Common myeloid progenitor, CD34-positive (primary cell): ENCODE measurements around the gene VLDLR.

Source experiments
- CTCF ChIA-PET: fragments of 350-600 bp; sonication (Branson Sonifier 250); formaldehyde crosslinking; loops from one replicate; lab custom pipeline; 2021; ENCODE audit warnings: antibody characterized with exemption; lab: Charles Lee
- POLR2A ChIA-PET: fragments of 350-600 bp; sonication (Branson Sonifier 250); formaldehyde crosslinking; loops from one replicate; lab custom pipeline; 2021; ENCODE audit warnings: antibody characterized with exemption; lab: Charles Lee
- DNase-seq, 3 donors: peaks; one replicate each; pipeline versions ENCODE4 v3.0.0 to v3.0.0-alpha.2; 2013
- H3K27ac ChIP-seq, 2 experiments: 1 replicate in 1 of 2; 2 replicates in 1 of 2; pipeline ENCODE4 v1.7.0; 2013; ENCODE audit warnings: inconsistent platforms in 2 of 2, low read length in 2 of 2, mild to moderate bottlenecking in 2 of 2, low read depth in 1 of 2, moderate library complexity in 1 of 2; ENCODE audit not compliant: severe bottlenecking in 2 of 2, insufficient read depth in 1 of 2, poor library complexity in 1 of 2
- H3K27me3 ChIP-seq, 5 experiments: replicated peaks in 2 of 5; 1 replicate in 3 of 5; 2 replicates in 2 of 5; pipeline versions ENCODE4 v1.6.1 to v1.7.0; 2013; ENCODE audit warnings: low read length in 4 of 5, mild to moderate bottlenecking in 2 of 5, moderate library complexity in 2 of 5, inconsistent platforms in 1 of 5; ENCODE audit not compliant: insufficient read depth in 5 of 5, control insufficient read depth in 4 of 5
- H3K36me3 ChIP-seq, 4 experiments: 1 replicate in 2 of 4; 2 replicates in 2 of 4; pipeline versions ENCODE4 v1.6.1 to v1.7.0; 2013; ENCODE audit warnings: low read length in 3 of 4, control low read depth in 1 of 4, mild to moderate bottlenecking in 1 of 4; ENCODE audit not compliant: control insufficient read depth in 4 of 4, insufficient read depth in 4 of 4
- H3K4me1 ChIP-seq, 4 experiments: 1 replicate in 3 of 4; 2 replicates in 1 of 4; pipeline versions ENCODE4 v1.6.1 to v1.7.1; 2013; ENCODE audit warnings: low read length in 3 of 4, mild to moderate bottlenecking in 3 of 4, control low read depth in 1 of 4, inconsistent platforms in 1 of 4, moderate library complexity in 1 of 4; ENCODE audit not compliant: control insufficient read depth in 4 of 4, insufficient read depth in 4 of 4; ENCODE audit errors: control extremely low read depth in 1 of 4
- H3K4me3 ChIP-seq, 7 experiments: 1 replicate in 4 of 7; 2 replicates in 3 of 7; pipeline versions ENCODE4 v1.5.1 to v1.7.0; 2013; ENCODE audit warnings: mild to moderate bottlenecking in 7 of 7, low read length in 6 of 7, moderate library complexity in 6 of 7, inconsistent platforms in 2 of 7, low read depth in 2 of 7, control low read depth in 1 of 7; ENCODE audit not compliant: insufficient read depth in 4 of 7, control insufficient read depth in 1 of 7; ENCODE audit errors: extremely low read depth in 1 of 7
- H3K9me3 ChIP-seq, 5 experiments: 1 replicate in 4 of 5; 2 replicates in 1 of 5; pipeline versions ENCODE4 v1.6.1 to v1.7.1; 2013; ENCODE audit warnings: low read length in 4 of 5, mild to moderate bottlenecking in 2 of 5, inconsistent platforms in 1 of 5, low read depth in 1 of 5, moderate library complexity in 1 of 5; ENCODE audit not compliant: control insufficient read depth in 4 of 5, insufficient read depth in 2 of 5; ENCODE audit errors: control extremely low read depth in 1 of 5
- WGBS: methylation state at CpG from one replicate; pipeline ENCODE4 v1.1.5; 2013; ENCODE audit not compliant: insufficient coverage; 5-methylcytosine and 5-hydroxymethylcytosine counted together

The VLDLR gene

GRCh38 chr9:2597483-2597882 lies 24.1 kb upstream of the VLDLR start:
- H3K27me3 ChIP-seq: peaks cover 0 to 6% (median 0%) of the 10 kb centered on the region in 5 experiments
- H3K27ac ChIP-seq: no peak overlapping the region
- no peaks in the 10 kb centered on the region for H3K36me3 ChIP-seq
- POLR2A ChIA-PET: no interaction called here
- no peaks in the 10 kb centered on the region for H3K4me1 ChIP-seq
- 100% methylated on average over 1 of the region's 1 CpG for WGBS
- peaks cover 0 to 5% (median 0%) of the 10 kb centered on the region in 5 experiments for H3K9me3 ChIP-seq
- H3K4me3 ChIP-seq: no peak overlapping the region
- DNase-seq: no peak
- CTCF ChIA-PET: no interaction called here

DNA sequence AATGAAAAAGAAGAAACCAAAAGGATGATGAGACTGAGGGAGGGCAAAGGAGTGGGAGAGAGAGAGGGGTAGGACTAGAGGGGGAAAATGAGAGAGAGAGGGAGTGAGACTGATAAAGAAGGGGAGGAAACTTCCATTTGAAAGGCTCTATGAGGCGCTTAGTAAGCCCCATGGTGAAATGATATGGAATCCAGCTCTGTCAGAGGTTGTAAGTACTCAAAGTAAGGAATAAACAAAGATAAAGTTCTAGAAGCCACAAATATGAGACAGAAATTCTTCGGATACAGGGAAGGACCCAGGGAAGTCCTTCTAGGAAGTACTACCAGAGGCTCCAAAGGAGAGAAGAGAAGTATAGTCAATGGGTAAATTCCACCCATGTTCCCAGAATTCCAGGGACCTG lies 21.7 kb upstream of the VLDLR start:
- H3K9me3 ChIP-seq: no peaks in the 10 kb centered on the region
- ChIA-PET POLR2A (no interaction called here), CTCF (no interaction called here)
- peaks cover 0 to 6% (median 0%) of the 10 kb centered on the region in 5 experiments for H3K27me3 ChIP-seq
- no peaks in the 10 kb centered on the region for H3K36me3 ChIP-seq
- H3K4me1 ChIP-seq: no peaks in the 10 kb centered on the region
- no peak for DNase-seq
- H3K27ac ChIP-seq: no peak overlapping the region
- H3K4me3 ChIP-seq: no peak overlapping the region
- 75% methylated on average over 2 of the region's 2 CpGs for WGBS

GRCh38 chr9:2600307-2600706 lies 21.3 kb upstream of the VLDLR start:
- Histone ChIP-seq H3K9me3 (no peaks in the 10 kb centered on the region), H3K36me3 (no peaks in the 10 kb centered on the region), H3K4me1 (no peaks in the 10 kb centered on the region), H3K27ac (no peak overlapping the region), H3K27me3 (peaks cover 0 to 6% (median 0%) of the 10 kb centered on the region in 5 experiments), H3K4me3 (no peak overlapping the region)
- ChIA-PET CTCF (no interaction called here), POLR2A (no interaction called here)
- no peak for DNase-seq
- no CpG with 5 or more reads among the region's 2 CpGs for WGBS

DNA sequence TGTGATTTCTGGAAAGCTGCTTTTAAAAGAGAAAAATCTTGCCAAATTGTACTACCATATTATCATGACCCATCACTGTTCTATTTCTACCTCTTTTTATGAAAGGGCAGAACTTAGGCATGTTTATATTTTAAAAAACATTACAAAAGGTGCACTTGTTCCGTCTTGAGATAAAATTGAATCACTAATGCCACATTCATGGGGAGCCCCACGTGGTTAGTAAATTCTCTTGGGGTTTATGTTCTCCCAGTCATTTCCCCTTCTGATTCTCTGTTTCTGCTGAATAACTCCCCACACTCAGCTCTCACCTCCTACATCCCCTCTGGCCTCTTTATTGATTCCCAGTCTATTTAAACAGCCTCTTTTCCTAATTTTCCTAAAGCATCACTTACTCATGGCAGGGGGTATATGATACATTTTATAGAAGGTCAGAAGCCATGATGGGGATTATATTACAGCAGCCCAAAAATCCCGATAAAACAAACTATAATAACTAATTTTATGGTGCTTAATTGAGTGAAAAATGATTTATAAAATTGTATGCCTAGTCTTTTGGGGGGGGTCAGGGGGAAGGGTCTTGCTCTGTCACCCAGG lies 19.7 kb upstream of the VLDLR start:
- WGBS: 50% methylated on average over 2 of the region's 3 CpGs
- CTCF ChIA-PET: no interaction called here
- H3K27me3 ChIP-seq: peaks cover 0 to 6% (median 0%) of the 10 kb centered on the region in 5 experiments
- no peak for DNase-seq
- H3K36me3 ChIP-seq: no peaks in the 10 kb centered on the region
- POLR2A ChIA-PET: no interaction called here
- no peak overlapping the region for H3K27ac ChIP-seq
- H3K9me3 ChIP-seq: no peaks in the 10 kb centered on the region
- no peaks in the 10 kb centered on the region for H3K4me1 ChIP-seq
- H3K4me3 ChIP-seq: no peak overlapping the region

- ChIA-PET CTCF (no interaction called here), POLR2A (no interaction called here)
- H3K4me3 ChIP-seq: no peak overlapping the region
- no peak overlapping the region for H3K27ac ChIP-seq
- H3K9me3 ChIP-seq: no peaks in the 10 kb centered on the region
- 41% methylated on average over 3 of the region's 4 CpGs for WGBS
- DNase-seq: no peak
- H3K36me3 ChIP-seq: no peaks in the 10 kb centered on the region
- H3K27me3 ChIP-seq: peaks cover 0 to 6% (median 3%) of the 10 kb centered on the region in 5 experiments
- H3K4me1 ChIP-seq: no peaks in the 10 kb centered on the region
Measured at GRCh38 chr9:2602704-2603116, 18.9 kb upstream of the VLDLR start.

- no peaks in the 10 kb centered on the region for H3K36me3 ChIP-seq
- POLR2A ChIA-PET: no interaction called here
- no peak overlapping the region for H3K4me3 ChIP-seq
- WGBS: no CpG with 5 or more reads among the region's 2 CpGs
- CTCF ChIA-PET: no interaction called here
- H3K27ac ChIP-seq: no peak overlapping the region
- no peaks in the 10 kb centered on the region for H3K4me1 ChIP-seq
- H3K27me3 ChIP-seq: peaks cover 0 to 6% (median 3%) of the 10 kb centered on the region in 5 experiments
- H3K9me3 ChIP-seq: no peaks in the 10 kb centered on the region
- no peak for DNase-seq
Measured at GRCh38 chr9:2603621-2604020, 18.0 kb upstream of the VLDLR start.

DNA sequence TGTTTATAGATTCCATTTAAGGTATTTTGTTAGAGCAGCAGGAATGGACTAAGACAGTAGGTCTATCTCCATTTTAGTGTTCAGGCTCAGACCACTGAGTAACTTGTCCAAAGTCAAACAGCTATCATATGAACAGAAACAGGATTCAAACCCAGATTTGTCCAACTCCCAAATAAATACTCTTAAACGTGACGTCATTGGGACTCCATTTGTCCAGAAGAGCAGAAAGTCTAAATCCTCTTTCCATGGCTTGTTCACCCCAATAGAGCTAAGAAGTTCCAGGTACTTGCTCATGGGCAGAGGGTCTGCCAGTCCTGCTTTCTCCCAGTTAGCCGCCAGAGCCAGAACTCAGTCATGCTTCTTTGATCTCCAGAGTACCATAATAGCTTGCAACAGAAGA lies 16.3 kb upstream of the VLDLR start:
- no peaks in the 10 kb centered on the region for H3K36me3 ChIP-seq
- no peaks in the 10 kb centered on the region for H3K4me1 ChIP-seq
- H3K9me3 ChIP-seq: no peaks in the 10 kb centered on the region
- POLR2A ChIA-PET: no interaction called here
- DNase-seq: no peak
- H3K4me3 ChIP-seq: no peak overlapping the region
- CTCF ChIA-PET: interaction anchor here (1.3 kb wide), 1 partner anchor 14 kb away, joined by 3 read pairs; no protein-coding TSS in a partner anchor
- 100% methylated on average over 3 of the region's 3 CpGs for WGBS
- peaks cover 0 to 4% (median under 1%) of the 10 kb centered on the region in 5 experiments for H3K27me3 ChIP-seq
- H3K27ac ChIP-seq: no peak overlapping the region
